Panc1 (cell line): ENCODE data around the gene CDRT15L2. TPM values are rescaled to one million over a fixed set of nuclear protein-coding genes. Genes with fewer than 3 reads are reported as not detected.
"Not testable (repeated sequence)": the region's sequence is repeated elsewhere in the genome, so short reads cannot be mapped to it uniquely, and the experiment has no call there.

Experiments
- ATAC-seq: fragments of 200-7000 bp; cut with Tn5 transposase; 2 replicates; pipeline ENCODE4 v1.9.1; 2020; ENCODE audit warnings: mild to moderate bottlenecking, moderate library complexity
- BruUV-seq: library from RNA; stranded (reverse); fragments of 400-500 nt; replicated peaks from 2 replicates; lab custom pipeline; 2021; lab: Mats Ljungman, UMichigan
- CTCF ChIA-PET: fragments of 300-600 bp; sonication (Branson Sonifier 250); formaldehyde crosslinking; loops from one replicate; lab custom pipeline; 2022; ENCODE audit warnings: antibody characterized with exemption; lab: Charles Lee
- POLR2A ChIA-PET: fragments of 300-600 bp; sonication (Branson Sonifier 250); formaldehyde crosslinking; loops from one replicate; lab custom pipeline; 2022; ENCODE audit warnings: antibody characterized with exemption; lab: Charles Lee
- DNase-seq: peaks from one replicate; pipeline ENCODE4 v3.0.0-alpha.2; 2010; ENCODE audit warnings: low read depth, low spot score
- H3K27ac ChIP-seq: 2 replicates; pipeline ENCODE4 v1.5.1; 2011; ENCODE audit warnings: mild to moderate bottlenecking, low read length, inconsistent platforms
- H3K27me3 ChIP-seq: fragments of 200-500 bp; sonication (Bioruptor generic); 2 replicates; pipeline ENCODE4 v1.6.0; 2014; ENCODE audit warnings: low read length, inconsistent platforms; ENCODE audit not compliant: control insufficient read depth, insufficient read depth
- H3K36me3 ChIP-seq: fragments of 200-500 bp; sonication (Bioruptor generic); 2 replicates; pipeline ENCODE4 v1.5.1; 2014; ENCODE audit warnings: inconsistent platforms, mild to moderate bottlenecking, low read length, moderate library complexity; ENCODE audit not compliant: control insufficient read depth, insufficient read depth
- H3K4me1 ChIP-seq: 2 replicates; pipeline ENCODE4 v1.5.1; 2011; ENCODE audit warnings: inconsistent platforms, mild to moderate bottlenecking, low read length, moderate library complexity; ENCODE audit not compliant: control insufficient read depth, insufficient read depth
- H3K4me3 ChIP-seq, 2 experiments: 2 replicates each; pipeline ENCODE4 v1.5.1; 2011 to 2012; ENCODE audit warnings: low read depth in 2 of 2, low read length in 2 of 2, mild to moderate bottlenecking in 2 of 2, inconsistent platforms in 1 of 2, moderate library complexity in 1 of 2
- H3K9me3 ChIP-seq: fragments of 200-500 bp; sonication (Bioruptor generic); 2 replicates; pipeline ENCODE4 v1.5.1; 2014; ENCODE audit warnings: low read depth, mild to moderate bottlenecking, inconsistent platforms, low read length, moderate library complexity; ENCODE audit not compliant: control insufficient read depth, insufficient read depth
- in situ Hi-C: cut with HindIII; loops from 2 replicates; pipeline ENCODE4 v1.10.0; 2016; ENCODE audit warnings: low sequenced_read_pairs, low pct_unique_long_range_greater_than_20kb
- intact Hi-C: fragments of 100-400 bp; cut with micrococcal nuclease; formaldehyde crosslinking; loops from one replicate; pipeline ENCODE4 v1.10.0; 2022; ENCODE audit not compliant: unreplicated experiment
- total RNA-seq: library from RNA; stranded (reverse); gene quantifications from one replicate; pipeline ENCODE4 v1.2.1, GENCODE V29; 2021; ENCODE audit not compliant: unreplicated experiment

CDRT15L2 gene
- total RNA-seq, 1 experiment from 2014 or later = not detected

GRCh38 chr17:20566736-20567135 lies 12.8 kb upstream of the CDRT15L2 start:
- POLR2A ChIA-PET, DNase-seq, CTCF ChIA-PET, ATAC-seq, BruUV-seq, H3K36me3 ChIP-seq, in situ Hi-C loops, H3K4me3 ChIP-seq, H3K4me1 ChIP-seq, H3K27me3 ChIP-seq, H3K27ac ChIP-seq, intact Hi-C loops, H3K9me3 ChIP-seq: not testable (repeated sequence)

GRCh38 chr17:20567421-20567820 lies 12.1 kb upstream of the CDRT15L2 start:
- H3K4me3 ChIP-seq, BruUV-seq, intact Hi-C loops, H3K36me3 ChIP-seq, H3K27ac ChIP-seq, in situ Hi-C loops, DNase-seq, H3K27me3 ChIP-seq, CTCF ChIA-PET, H3K9me3 ChIP-seq, H3K4me1 ChIP-seq, POLR2A ChIA-PET, ATAC-seq: not testable (repeated sequence)

- H3K4me3 ChIP-seq, in situ Hi-C loops, CTCF ChIA-PET, BruUV-seq, H3K9me3 ChIP-seq, H3K27me3 ChIP-seq, H3K4me1 ChIP-seq, ATAC-seq, H3K27ac ChIP-seq, POLR2A ChIA-PET, DNase-seq, intact Hi-C loops, H3K36me3 ChIP-seq: not testable (repeated sequence)
Observed at GRCh38 chr17:20568604-20569003, 10.9 kb upstream of the CDRT15L2 start.

- not testable (repeated sequence) for BruUV-seq, H3K36me3 ChIP-seq, ATAC-seq
Observed at GRCh38 chr17:20571653-20572052, 7.9 kb upstream of the CDRT15L2 start.

GRCh38 chr17:20573216-20573615 lies 6.3 kb upstream of the CDRT15L2 start:
- in situ Hi-C loops, CTCF ChIA-PET, H3K4me3 ChIP-seq, H3K27me3 ChIP-seq, H3K36me3 ChIP-seq, H3K27ac ChIP-seq, POLR2A ChIA-PET, BruUV-seq, H3K9me3 ChIP-seq, DNase-seq, intact Hi-C loops, H3K4me1 ChIP-seq, ATAC-seq: not testable (repeated sequence)

More at GRCh38 chr17:20571653-20572052, 7.9 kb upstream of the CDRT15L2 start:
- H3K4me1 ChIP-seq, H3K27me3 ChIP-seq, DNase-seq, H3K4me3 ChIP-seq, in situ Hi-C loops, H3K9me3 ChIP-seq, CTCF ChIA-PET, POLR2A ChIA-PET, H3K27ac ChIP-seq, intact Hi-C loops: not testable (repeated sequence)

- CTCF ChIA-PET, H3K36me3 ChIP-seq, intact Hi-C loops, H3K4me3 ChIP-seq, BruUV-seq, in situ Hi-C loops, H3K27me3 ChIP-seq, H3K4me1 ChIP-seq, DNase-seq, POLR2A ChIA-PET, ATAC-seq, H3K27ac ChIP-seq, H3K9me3 ChIP-seq: not testable (repeated sequence)
Observed at GRCh38 chr17:20575071-20575470, 4.5 kb upstream of the CDRT15L2 start.

GRCh38 chr17:20583891-20584577 lies 4.5 kb downstream of the CDRT15L2 start:
- H3K27me3 ChIP-seq, in situ Hi-C loops, H3K4me1 ChIP-seq, H3K27ac ChIP-seq, H3K9me3 ChIP-seq, BruUV-seq, ATAC-seq, POLR2A ChIA-PET, H3K36me3 ChIP-seq, intact Hi-C loops, CTCF ChIA-PET, H3K4me3 ChIP-seq, DNase-seq: not testable (repeated sequence)
